Measurements from ENCODE around the gene FBXO2. TPM values are rescaled to one million over a fixed set of nuclear protein-coding genes. Genes with fewer than 3 reads are reported as not detected.

The FBXO2 gene
- total and polyA plus RNA-seq, 9 of the 15 experiments (the other 6 are each of a cell fraction or from before 2014, with no cell fraction given): 0.04 to 1.9 (median 0.27) TPM

- TF ChIP-seq YY1 (IDR thresholded peaks at IDR 0.05; ENCODE audit: borderline replicate concordance in 1 of 3, control insufficient read depth in 1 of 3, extremely low read depth in 1 of 3, insufficient read depth in 3 of 3, insufficient read length in 1 of 3, insufficient replicate concordance in 2 of 3, low read depth in 1 of 3, low read length in 2 of 3): peak in 1 of 3 experiments; percentile 3
- TF ChIP-seq CBFA2T3 (IDR thresholded peaks at IDR 0.05): peak; percentile 61
- TF ChIP-seq POLR2H (tag; IDR thresholded peaks at IDR 0.05; ENCODE audit: low read depth): no peak
- TF ChIP-seq CGGBP1 (CRISPR knock-in tag; IDR thresholded peaks at IDR 0.05): no peak
- TF ChIP-seq, protein P1, sequence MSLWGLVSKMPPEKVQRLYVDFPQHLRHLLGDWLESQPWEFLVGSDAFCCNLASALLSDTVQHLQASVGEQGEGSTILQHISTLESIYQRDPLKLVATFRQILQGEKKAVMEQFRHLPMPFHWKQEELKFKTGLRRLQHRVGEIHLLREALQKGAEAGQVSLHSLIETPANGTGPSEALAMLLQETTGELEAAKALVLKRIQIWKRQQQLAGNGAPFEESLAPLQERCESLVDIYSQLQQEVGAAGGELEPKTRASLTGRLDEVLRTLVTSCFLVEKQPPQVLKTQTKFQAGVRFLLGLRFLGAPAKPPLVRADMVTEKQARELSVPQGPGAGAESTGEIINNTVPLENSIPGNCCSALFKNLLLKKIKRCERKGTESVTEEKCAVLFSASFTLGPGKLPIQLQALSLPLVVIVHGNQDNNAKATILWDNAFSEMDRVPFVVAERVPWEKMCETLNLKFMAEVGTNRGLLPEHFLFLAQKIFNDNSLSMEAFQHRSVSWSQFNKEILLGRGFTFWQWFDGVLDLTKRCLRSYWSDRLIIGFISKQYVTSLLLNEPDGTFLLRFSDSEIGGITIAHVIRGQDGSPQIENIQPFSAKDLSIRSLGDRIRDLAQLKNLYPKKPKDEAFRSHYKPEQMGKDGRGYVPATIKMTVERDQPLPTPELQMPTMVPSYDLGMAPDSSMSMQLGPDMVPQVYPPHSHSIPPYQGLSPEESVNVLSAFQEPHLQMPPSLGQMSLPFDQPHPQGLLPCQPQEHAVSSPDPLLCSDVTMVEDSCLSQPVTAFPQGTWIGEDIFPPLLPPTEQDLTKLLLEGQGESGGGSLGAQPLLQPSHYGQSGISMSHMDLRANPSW (CRISPR knock-in tag; IDR thresholded peaks at IDR 0.05): no peak
- TF ChIP-seq CTCF (IDR thresholded peaks at IDR 0.05 in 2 of 3, conservative IDR thresholded peaks at IDR 0.05 in 1 of 3; ENCODE audit: insufficient read depth in 2 of 3, low read depth in 1 of 3, low read length in 3 of 3): no peak
- no peak for TF ChIP-seq RBM17 (IDR thresholded peaks at IDR 0.05; ENCODE audit: borderline replicate concordance, low read depth, low read length)
- TF ChIP-seq MNT (conservative IDR thresholded peaks at IDR 0.05): no peak
- TF ChIP-seq ZEB2 (IDR thresholded peaks at IDR 0.05): 0 out of 2 replicates have a peak, but pooled peaks have one; percentile 21
- no peak for TF ChIP-seq TCF3 (CRISPR knock-in tag; IDR thresholded peaks at IDR 0.05)
- TF ChIP-seq KLF1 (tag; IDR thresholded peaks at IDR 0.05): no peak
- TF ChIP-seq C11orf30 (IDR thresholded peaks at IDR 0.05; ENCODE audit: low read depth): no peak
- peak; percentile 71; the same call in 1 of the 2 replicates for TF ChIP-seq NR2C1 (IDR thresholded peaks at IDR 0.05)
- peak; percentile 47; the same call in 1 of the 2 replicates for TF ChIP-seq NR2C1 (tag; IDR thresholded peaks at IDR 0.05)
- no peak for TF ChIP-seq ZBTB7A (IDR thresholded peaks at IDR 0.05; ENCODE audit: borderline replicate concordance, control insufficient read depth, low read depth, low read length)
- TF ChIP-seq BDP1 (IDR thresholded peaks at IDR 0.05; ENCODE audit: insufficient read depth, insufficient read length): no peak
- no peak for TF ChIP-seq PTRF (tag; IDR thresholded peaks at IDR 0.05)
- no peak for TF ChIP-seq CC2D1A (IDR thresholded peaks at IDR 0.05)
Measured at GRCh38 chr1:11690397-11691301, 36.4 kb upstream of the FBXO2 start (continued).

Measured in K562 (cell line).